Right renal cortex interstitium (tissue), 3 donors: Measurements from ENCODE around the gene L2HGDH. TPM values are rescaled to one million over a fixed set of nuclear protein-coding genes. Genes with fewer than 3 reads are reported as not detected.
"Not testable (repeated sequence)": the region's sequence is repeated elsewhere in the genome, so short reads cannot be mapped to it uniquely, and the experiment has no call there.

Experiments
- DNase-seq, 3 donors: peaks; one replicate each; pipeline ENCODE4 v3.0.0-alpha.2; 2013; ENCODE audit warnings: low read depth in 3 of 3, low spot score in 2 of 3
- polyA plus RNA-seq, 3 donors: library from polyadenylated mRNA; unstranded; fragments of 120-200 nt; gene quantifications; one replicate each; pipeline ENCODE4 v1.2.1, GENCODE V29; 2013; ENCODE audit not compliant: insufficient read length in 3 of 3

The L2HGDH gene
- polyA plus RNA-seq, 3 donors: 9.8 to 12.1 (median 11.5) TPM

DNA sequence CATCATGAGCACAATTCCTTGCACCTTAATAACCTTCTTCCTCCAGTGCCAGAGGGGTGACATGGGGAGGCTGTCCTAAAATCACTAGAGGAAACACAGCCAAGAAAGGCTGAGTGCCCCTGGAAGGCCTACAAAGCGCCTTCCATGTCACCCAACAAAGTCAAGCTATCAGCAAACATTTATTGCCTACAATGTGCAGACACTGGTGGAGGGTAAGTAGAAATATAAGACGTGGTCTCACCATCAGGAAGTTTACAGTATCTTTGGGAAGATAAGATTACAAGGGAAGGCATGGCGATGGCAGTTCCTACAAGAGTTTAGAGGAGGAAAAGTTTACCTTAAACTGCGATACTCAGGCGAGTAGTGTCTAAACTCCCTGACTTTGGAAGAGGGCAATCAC is 28.0 kb upstream of the L2HGDH start:
- DNase-seq: no peak

DNA sequence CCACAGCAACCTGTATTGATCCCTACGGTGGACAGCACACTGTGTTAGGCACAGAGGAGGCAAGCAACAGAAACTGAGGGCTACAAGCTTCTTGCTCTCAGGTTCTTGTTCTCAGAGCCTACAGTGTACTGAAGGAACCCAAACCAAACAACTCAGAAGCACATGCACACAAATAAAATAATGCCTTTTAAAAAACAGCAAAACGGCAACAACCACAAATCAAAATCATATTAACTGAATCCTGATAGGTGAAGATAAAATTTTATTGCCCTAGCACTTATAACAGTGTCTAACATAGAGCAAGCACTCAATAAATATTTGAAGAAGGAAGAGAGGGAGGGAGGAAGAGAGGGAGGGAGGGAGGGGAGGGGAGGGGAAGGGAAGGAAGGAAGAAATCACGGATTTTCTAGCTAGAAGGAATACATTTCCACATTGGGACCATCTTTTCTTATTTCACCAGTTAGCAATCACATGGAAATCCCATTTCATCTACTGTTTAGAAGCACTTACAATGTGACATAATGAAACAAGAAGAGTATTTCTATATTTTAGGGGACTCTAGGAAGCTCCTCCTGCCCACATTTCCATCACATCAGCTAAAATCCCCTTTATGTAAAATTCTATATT is 27.3 kb upstream of the L2HGDH start:
- DNase-seq: no peak

GRCh38 chr14:50338587-50338986 is 26.6 kb upstream of the L2HGDH start:
- no peak for DNase-seq

GRCh38 chr14:50335989-50336824 is 24.2 kb upstream of the L2HGDH start:
- no peak for DNase-seq

DNA sequence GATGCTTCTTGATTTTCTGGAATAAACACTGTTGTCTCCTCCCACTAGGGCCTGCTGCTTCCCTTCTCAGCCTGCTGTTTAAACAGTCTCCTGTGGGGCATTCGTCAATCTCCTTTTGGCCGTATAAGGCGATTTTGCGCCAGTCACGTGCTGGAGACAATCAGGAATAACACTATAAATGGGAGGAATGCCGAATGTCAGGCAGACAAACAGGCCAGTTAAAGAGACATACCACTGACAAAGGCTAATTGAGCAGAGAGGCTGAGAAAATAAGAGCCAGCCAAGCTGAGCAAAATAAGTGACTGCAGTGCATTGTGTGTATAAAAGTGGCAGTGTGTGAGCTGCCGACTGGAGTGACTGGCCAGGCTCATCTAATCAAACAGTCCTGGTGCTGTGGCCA is 23.4 kb upstream of the L2HGDH start:
- DNase-seq: no peak

DNA sequence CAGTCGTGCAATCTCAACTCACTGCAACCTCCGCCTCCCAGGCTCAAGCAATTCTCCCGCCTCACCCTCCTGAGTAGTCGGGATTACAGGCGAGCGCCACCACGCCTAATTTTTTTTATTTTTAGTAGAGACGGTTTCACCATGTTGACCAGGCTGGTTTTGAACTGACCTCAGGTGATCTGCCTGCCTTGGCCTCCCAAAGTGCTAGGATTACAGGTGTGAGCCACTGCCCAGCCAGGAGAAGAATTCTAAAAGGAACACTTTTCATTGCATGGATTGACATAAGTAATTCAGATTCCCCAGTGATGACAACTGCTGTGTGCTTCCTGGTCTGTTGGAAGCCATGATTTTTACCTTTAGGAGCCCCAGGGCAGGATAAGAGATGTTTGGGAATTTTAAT is 22.2 kb upstream of the L2HGDH start:
- no peak for DNase-seq

- no peak for DNase-seq
Measured at GRCh38 chr14:50333014-50333509, 21.0 kb upstream of the L2HGDH start.

DNA sequence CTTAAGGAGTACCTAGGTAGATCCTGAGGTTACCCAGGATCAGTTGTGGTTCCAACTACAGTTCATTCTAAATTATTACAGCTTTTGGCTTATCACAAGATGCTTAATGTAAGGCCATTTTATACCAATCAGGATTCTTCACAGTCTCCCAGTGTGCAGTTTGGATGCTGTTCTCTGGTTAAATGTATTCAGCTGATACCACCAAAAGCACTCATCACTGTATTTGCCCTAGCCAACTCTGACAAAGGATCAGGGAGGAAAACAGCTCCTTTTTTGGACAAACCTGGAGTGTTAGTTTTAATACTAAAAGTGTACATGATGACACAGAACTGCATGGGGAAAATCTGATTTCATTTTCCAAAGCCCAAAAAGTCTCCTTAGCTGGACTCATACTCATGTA is 19.6 kb upstream of the L2HGDH start:
- no peak for DNase-seq

- peak in 1 of 3 donors; percentile 81 for DNase-seq
Measured at GRCh38 chr14:50321009-50321660, 9.1 kb upstream of the L2HGDH start.

DNA sequence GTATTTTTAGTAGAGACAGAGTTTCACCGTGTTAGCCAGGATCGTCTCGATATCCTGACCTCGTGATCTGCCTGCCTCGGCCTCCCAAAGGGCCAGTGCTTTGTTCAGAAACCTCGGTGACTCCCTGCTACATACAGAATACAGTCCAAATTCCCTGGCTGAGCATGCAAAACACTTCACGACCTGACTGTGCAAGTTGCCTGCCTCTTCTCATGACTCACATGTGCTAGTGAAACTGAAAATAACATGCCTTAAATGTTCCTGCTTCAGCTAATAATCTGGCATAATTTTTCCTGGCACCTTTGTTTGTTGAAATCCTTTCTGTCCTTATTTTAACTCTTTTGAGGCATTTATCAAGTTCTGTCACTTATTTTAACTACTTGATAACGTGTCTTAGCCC is 8.3 kb upstream of the L2HGDH start:
- DNase-seq: no peak

- DNase-seq: no peak
Measured at GRCh38 chr14:50319721-50320120, 7.7 kb upstream of the L2HGDH start.

GRCh38 chr14:50319293-50319692 is 7.3 kb upstream of the L2HGDH start:
- no peak for DNase-seq

DNA sequence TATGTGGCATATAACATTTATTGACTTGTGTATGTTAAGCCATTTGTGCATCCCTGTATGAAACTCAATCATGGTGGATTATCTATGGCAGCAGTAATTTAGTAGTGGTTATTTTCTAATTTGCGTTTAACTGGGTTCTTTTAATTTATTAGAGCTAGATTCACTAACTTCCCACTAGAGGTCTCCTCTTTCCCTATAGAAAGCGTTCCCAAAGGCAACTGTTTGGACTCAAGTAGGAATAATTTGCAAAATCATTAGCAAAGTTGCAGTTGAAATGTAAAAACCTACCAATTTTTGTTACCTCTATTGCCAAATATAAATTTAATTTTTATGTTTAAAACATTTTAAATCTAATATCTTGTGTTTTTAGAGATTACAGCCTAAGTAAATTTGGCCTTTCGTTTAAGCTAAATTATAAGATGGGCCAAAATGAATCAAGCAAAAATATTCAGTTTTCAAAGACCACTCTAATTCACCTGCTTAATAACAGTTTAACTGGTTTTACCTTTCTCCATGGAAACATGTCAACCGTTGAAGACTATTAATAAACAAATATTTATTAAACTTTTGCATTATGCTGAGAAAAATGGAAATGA is 6.1 kb upstream of the L2HGDH start:
- no peak for DNase-seq

DNA sequence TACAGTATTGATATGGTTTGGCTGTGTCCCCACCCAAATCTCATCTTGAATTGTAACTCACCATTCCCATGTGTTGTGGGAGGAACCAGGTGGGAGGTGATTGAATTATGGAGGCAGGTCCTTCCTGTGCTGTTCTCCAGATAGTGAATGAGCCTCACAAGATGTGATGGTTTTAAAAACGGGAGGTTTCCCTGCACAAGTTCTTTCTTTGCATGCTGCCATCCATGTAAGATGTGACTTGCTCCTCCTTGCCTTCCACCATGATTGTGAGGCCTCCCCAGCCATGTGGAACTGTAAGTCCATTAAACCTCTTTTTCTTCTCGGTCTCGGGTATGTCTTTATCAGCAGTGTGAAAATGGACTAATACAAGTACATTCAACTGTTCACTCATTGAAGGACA is 2.1 kb upstream of the L2HGDH start:
- not testable (repeated sequence) for DNase-seq

- DNase-seq: peak in 1 of 3 donors; percentile 60
Measured at GRCh38 chr14:50312734-50313054, 665 bp upstream of the L2HGDH start.

GRCh38 chr14:50311337-50311971 is 575 bp downstream of the L2HGDH start:
- DNase-seq: peak in 1 of 3 donors; percentile 27

DNA sequence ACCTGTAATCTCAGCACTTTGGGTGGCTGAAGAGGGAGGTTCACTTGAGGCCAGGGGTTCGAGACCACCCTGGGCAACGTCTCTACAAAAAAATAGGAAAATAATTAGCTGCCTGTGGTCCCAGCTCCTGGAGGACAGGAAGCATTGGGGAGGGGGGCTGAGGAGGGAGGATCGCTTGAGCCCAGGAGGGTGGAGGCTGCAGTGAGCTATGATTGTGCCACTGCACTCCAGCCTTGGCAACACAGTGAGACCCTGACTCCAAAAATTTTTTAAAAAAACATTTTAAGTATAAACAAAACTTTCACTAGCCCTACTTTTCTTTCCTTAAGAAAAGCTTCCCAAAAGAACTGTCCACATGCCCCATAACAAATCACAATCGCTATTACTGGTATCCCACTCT is 1.6 kb downstream of the L2HGDH start:
- DNase-seq: no peak

DNA sequence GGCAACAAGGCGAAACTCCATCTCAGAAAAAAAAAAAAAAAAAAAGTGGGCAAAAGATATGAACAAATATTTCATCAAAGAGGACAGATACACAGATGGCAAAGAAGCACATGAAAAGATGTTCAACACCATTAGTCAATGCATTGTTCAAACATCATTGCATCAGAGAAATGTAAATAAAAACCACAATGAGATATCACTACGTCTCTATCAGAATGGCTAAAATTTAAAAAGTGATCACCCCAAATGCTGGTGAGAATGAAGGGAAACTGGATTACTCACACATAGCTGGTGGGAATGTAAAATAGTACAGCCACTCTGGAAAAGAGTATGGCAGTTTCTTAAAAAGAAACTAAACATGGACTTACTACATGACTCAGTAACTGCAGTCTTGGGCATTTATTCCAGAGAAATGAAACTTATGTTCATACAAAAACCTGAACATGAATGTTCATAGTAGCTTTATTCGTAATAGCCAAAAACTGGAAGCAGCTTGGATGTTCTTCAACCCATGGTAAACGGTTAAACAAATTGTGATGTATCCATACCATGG is 3.6 kb downstream of the L2HGDH start:
- no peak for DNase-seq

DNA sequence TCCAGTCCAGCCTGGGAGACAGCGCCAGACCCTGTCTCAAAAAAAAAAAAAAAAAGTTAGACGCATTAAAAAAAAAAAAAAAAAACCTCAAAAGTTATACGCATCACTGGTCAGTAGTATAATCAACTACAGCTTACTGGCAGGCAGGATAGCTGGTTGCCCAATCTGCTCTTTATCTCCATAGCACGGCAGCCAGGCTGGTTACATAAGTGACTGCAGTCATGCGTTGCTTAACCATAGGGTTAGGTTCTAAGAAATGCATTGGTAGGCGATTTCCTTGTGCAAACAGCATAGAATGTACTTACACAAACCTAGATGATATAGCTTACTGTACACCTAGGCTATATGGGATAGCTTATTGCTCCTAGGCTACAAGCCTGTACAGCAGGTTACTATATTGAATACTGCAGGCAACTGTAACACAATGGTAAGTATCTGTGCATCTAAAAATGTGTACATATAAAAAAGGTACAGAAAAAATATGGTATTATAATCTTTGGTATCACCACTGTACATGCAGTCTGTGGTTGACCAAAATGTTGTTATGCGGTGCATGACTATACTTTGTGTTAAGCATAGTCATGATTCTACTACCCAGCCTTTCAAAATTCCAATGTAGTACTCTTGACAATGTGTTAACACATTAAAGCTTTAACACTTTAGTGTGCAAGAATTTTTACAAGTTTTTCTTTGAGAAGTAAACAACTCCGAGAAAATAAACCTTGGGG is 8.1 kb downstream of the L2HGDH start:
- no peak for DNase-seq

DNA sequence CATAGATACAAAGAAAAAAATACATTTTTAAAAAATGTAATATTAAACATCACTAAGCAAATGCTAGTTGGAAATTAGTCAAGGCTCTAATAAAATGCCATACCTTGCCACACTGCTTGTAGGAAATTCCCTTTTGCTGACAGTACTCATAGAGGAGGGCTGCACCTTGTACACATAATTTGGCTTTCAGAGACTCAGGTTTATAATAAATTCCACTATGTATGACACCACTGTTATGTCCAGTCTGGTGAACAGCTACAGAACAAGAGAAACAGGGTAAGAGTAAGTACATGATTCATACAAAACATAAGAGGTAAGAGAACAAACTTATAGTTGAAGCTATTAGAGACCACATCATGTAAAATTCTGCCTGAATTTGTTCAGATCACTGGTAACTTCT is 10.1 kb downstream of the L2HGDH start:
- no peak for DNase-seq
